ENCODE measurements around the gene KIAA0825.

- no peak for TF ChIP-seq CTCF (IDR thresholded peaks at IDR 0.05)
- no peak for TF ChIP-seq RFX5 (IDR thresholded peaks at IDR 0.05; ENCODE audit: low read length)
- no peak for TF ChIP-seq GABPA (IDR thresholded peaks at IDR 0.05; ENCODE audit: low read depth)
Observed at GRCh38 chr5:94366811-94367210, 251.6 kb downstream of the KIAA0825 start.
